ENCODE data around the gene ZNF423. TPM values are rescaled to one million over a fixed set of nuclear protein-coding genes. Genes with fewer than 3 reads are reported as not detected.

ZNF423 gene
- total RNA-seq, 1 donor from 2014 or later = 0.05 TPM

GRCh38 chr16:49453021-49453420 is 402.9 kb downstream of the ZNF423 start:
- intact Hi-C loops (cut with micrococcal nuclease) = no loop called here

GRCh38 chr16:49452578-49452977 is 403.3 kb downstream of the ZNF423 start:
- intact Hi-C loops (cut with micrococcal nuclease) = no loop called here

- intact Hi-C loops (cut with micrococcal nuclease) = no loop called here
These were observed 403.8 kb downstream of the ZNF423 start for GRCh38 chr16:49452108-49452507.

- intact Hi-C loops (cut with micrococcal nuclease) = loop anchor here (10.0 kb wide), 1 partner anchor 408 kb away; the partner anchor contains the start of gene ZNF423
These were observed 409.1 kb downstream of the ZNF423 start for GRCh38 chr16:49446805-49447204.

- intact Hi-C loops (cut with micrococcal nuclease) = loop anchor here (10.0 kb wide), 1 partner anchor 411 kb away; the partner anchor contains the start of gene ZNF423
These were observed 412.3 kb downstream of the ZNF423 start for GRCh38 chr16:49443576-49443975.

GRCh38 chr16:49442805-49443204 is 413.1 kb downstream of the ZNF423 start:
- intact Hi-C loops (cut with micrococcal nuclease) = loop anchor here (10.0 kb wide), 1 partner anchor 412 kb away; the partner anchor contains the start of gene ZNF423

GRCh38 chr16:49441366-49441780 is 414.5 kb downstream of the ZNF423 start:
- intact Hi-C loops (cut with micrococcal nuclease) = loop anchor here (1.0 to 10.0 kb wide), 3 partner anchors 22 to 413 kb away; partner anchors contain the start of gene ZNF423

- intact Hi-C loops (cut with micrococcal nuclease) = loop anchor here (1.0 to 10.0 kb wide), 3 partner anchors 23 to 414 kb away; partner anchors contain the start of gene ZNF423
These were observed 415.5 kb downstream of the ZNF423 start for GRCh38 chr16:49440156-49441065.

GRCh38 chr16:49439676-49440075 is 416.2 kb downstream of the ZNF423 start:
- intact Hi-C loops (cut with micrococcal nuclease) = loop anchor here (10.0 kb wide), 1 partner anchor 415 kb away; the partner anchor contains the start of gene ZNF423

GRCh38 chr16:49439050-49439449 is 416.9 kb downstream of the ZNF423 start:
- intact Hi-C loops (cut with micrococcal nuclease) = no loop called here

Other genes starting within 250 kb of the ZNF423 start
- gene CNEP1R1, start 169.1 kb upstream of the ZNF423 start, total RNA-seq = 24.4 and 27.7 TPM in 2 replicates
- gene HEATR3, start 209.9 kb upstream of the ZNF423 start, total RNA-seq = 27.7 and 28.7 TPM in 2 replicates

Data from T-helper 2 cell treated with Interferon-gamma antibody and Interleukin-4, amounts not matched to agents 100 ng/mL and 5 ng/mL, for 36 hours (primary cell).